Esophagus muscularis mucosa (tissue), 3 donors: ENCODE results near the gene WDR27.

Source experiments
- CTCF ChIP-seq, 3 experiments: fragments of 200-600 bp in 2 of 3; fragments of 450-650 bp in 1 of 3; sonication (generic) in 2 of 3; IDR thresholded peaks; one replicate each; pipeline ENCODE4 v1.5.1; 2017 to 2019; ENCODE audit warnings: antibody characterized with exemption in 3 of 3, mild to moderate bottlenecking in 2 of 3, moderate library complexity in 1 of 3
- POLR2A ChIP-seq: fragments of 450-650 bp; IDR thresholded peaks from one replicate; pipeline ENCODE4 v1.6.1; 2017; ENCODE audit warnings: antibody characterized with exemption, moderate library complexity, mild to moderate bottlenecking, low read depth

- no peak for TF ChIP-seq POLR2A
- TF ChIP-seq CTCF (IDR thresholded peaks at IDR 0.05) = no peak
Measured at GRCh38 chr6:169543704-169544103, 158.1 kb downstream of the WDR27 start.
